ENCODE data around the gene TNF.
A peak's percentile ranks its signal among the peaks of the same experiment; 100 is the strongest.

Gene TNF

DNA sequence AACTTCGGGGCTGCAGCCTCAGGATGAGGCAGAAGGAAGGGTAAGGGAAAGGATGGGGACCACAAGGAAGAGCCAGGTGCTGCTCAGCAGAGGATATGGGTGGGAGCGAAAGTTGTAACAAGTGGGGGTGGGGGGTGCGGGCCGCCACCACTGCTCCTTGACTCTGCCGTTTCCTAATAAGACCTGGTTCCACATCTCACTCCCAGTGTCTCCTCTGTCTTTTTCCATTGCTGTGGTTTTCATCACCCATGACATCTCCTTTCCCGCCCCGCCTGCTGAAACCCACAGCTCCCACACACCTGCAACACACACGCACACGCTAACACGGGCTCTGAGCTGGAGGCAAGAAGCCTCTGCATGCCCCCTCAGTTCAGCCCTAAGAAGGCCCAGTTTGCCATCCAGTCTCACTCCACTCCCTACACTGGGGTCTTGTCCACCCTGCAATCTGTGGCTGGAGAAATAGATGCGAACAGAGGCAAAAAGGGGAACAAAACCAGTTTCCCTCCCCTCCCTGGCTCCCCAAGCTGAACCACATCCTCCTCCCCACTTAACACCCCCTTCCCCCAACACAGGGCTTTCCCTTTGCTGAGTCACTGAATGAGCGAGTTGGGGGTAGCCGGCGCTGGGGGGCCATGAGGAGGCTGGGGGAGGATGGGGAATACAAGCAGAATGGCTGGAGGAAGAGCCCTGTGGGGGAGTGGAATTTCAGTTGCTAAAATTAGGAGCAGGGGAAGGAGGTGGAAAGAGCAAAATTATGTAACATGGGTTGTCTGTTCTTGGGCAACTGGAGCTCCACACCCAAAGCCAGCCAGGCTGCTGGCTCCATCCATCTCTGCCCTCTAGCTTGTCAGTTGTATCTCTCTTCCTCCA, 16.5 kb upstream of the TNF start:
- no peak overlapping the region for H3K4me3 ChIP-seq (ENCODE audit: severe bottlenecking)
- H3K9me3 ChIP-seq (ENCODE audit: severe bottlenecking) = no peaks in the 10 kb centered on the region
- H3K36me3 ChIP-seq (ENCODE audit: low read depth) = peaks cover 54% of the 10 kb centered on the region
- H3K27me3 ChIP-seq (ENCODE audit: insufficient read depth, poor library complexity, severe bottlenecking) = no peaks in the 10 kb centered on the region
- no peak for ATAC-seq (ENCODE audit: low read depth)
- TF ChIP-seq, protein P1, sequence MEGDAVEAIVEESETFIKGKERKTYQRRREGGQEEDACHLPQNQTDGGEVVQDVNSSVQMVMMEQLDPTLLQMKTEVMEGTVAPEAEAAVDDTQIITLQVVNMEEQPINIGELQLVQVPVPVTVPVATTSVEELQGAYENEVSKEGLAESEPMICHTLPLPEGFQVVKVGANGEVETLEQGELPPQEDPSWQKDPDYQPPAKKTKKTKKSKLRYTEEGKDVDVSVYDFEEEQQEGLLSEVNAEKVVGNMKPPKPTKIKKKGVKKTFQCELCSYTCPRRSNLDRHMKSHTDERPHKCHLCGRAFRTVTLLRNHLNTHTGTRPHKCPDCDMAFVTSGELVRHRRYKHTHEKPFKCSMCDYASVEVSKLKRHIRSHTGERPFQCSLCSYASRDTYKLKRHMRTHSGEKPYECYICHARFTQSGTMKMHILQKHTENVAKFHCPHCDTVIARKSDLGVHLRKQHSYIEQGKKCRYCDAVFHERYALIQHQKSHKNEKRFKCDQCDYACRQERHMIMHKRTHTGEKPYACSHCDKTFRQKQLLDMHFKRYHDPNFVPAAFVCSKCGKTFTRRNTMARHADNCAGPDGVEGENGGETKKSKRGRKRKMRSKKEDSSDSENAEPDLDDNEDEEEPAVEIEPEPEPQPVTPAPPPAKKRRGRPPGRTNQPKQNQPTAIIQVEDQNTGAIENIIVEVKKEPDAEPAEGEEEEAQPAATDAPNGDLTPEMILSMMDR (IDR thresholded peaks at IDR 0.05; ENCODE audit: poor library complexity, severe bottlenecking) = no peak
- DNase-seq (ENCODE audit: low spot score) = no peak
- H3K4me1 ChIP-seq (ENCODE audit: insufficient read depth, poor library complexity, severe bottlenecking) = peaks cover 27% of the 10 kb centered on the region
- peak overlapping the region; percentile 72 for H3K27ac ChIP-seq (ENCODE audit: poor library complexity, severe bottlenecking)

DNA sequence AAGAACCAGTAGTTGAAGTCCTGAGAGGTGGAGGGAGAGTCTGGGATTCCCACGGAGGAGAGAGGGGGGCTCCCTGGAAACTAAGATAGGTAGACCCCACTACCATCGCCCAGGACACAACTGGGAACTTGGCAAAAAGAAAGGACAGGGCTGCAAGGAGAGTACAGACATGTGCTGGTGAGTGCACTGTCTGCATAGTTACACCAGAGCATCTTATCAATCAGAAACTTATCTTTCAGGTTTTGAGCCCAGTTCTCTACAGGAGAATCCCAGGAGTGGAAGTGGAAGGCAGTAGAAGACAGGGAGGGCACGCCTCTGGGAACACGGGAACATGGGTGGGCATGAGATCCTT, 15.8 kb upstream of the TNF start:
- H3K36me3 ChIP-seq (ENCODE audit: low read depth) = peaks cover 49% of the 10 kb centered on the region
- no peak overlapping the region for H3K4me3 ChIP-seq (ENCODE audit: severe bottlenecking)
- no peaks in the 10 kb centered on the region for H3K9me3 ChIP-seq (ENCODE audit: severe bottlenecking)
- H3K4me1 ChIP-seq (ENCODE audit: insufficient read depth, poor library complexity, severe bottlenecking) = peaks cover 27% of the 10 kb centered on the region
- no peak for DNase-seq (ENCODE audit: low spot score)
- peak overlapping the region; percentile 72 for H3K27ac ChIP-seq (ENCODE audit: poor library complexity, severe bottlenecking)
- ATAC-seq (ENCODE audit: low read depth) = no peak
- TF ChIP-seq, protein P1 (IDR thresholded peaks at IDR 0.05; ENCODE audit: poor library complexity, severe bottlenecking) = no peak
- no peaks in the 10 kb centered on the region for H3K27me3 ChIP-seq (ENCODE audit: insufficient read depth, poor library complexity, severe bottlenecking)

DNA sequence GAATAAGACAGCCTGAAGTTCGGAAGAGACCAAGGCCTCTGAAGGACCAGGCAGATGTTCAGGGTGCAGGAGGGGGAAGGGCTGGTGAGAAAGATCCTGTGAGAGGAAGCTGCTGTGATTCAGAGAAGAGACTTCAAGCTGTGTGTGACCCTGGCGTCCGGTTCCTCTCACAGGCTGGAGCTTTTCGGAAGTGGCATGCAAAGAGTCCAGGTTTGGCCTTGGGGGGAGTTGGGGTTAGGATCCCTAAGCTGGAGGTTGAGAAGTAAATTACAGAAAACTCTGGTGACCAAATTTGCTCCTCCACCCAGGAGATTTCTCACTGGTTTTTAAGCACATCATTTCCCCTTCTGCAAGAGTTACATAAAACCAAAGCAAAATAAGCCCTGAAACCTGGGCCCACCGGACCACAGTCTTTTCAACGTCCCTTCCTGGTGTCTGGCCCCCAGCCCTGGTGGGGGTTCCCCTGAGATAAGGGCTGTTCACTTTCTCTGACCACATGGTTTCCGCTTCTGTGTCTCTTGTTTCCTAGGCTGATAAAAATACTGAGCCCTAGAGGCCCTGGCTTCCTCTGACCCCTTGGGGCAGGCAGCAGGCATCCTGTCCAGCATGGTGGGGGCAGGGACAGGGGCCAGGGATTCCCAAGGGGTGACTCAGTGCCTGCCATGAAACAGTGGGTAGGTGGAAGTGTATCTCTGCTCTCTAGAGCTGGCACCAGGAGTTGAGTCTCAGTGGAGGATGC, 15.2 kb upstream of the TNF start:
- Histone ChIP-seq H3K9me3 (ENCODE audit: severe bottlenecking) (no peaks in the 10 kb centered on the region), H3K4me3 (ENCODE audit: severe bottlenecking) (no peak overlapping the region), H3K27ac (ENCODE audit: poor library complexity, severe bottlenecking) (peak overlapping the region; percentile 72), H3K36me3 (ENCODE audit: low read depth) (peaks cover 43% of the 10 kb centered on the region), H3K4me1 (ENCODE audit: insufficient read depth, poor library complexity, severe bottlenecking) (peaks cover 27% of the 10 kb centered on the region), H3K27me3 (ENCODE audit: insufficient read depth, poor library complexity, severe bottlenecking) (no peaks in the 10 kb centered on the region)
- TF ChIP-seq, protein P1 (IDR thresholded peaks at IDR 0.05; ENCODE audit: poor library complexity, severe bottlenecking) = no peak
- DNase-seq (ENCODE audit: low spot score) = peak; percentile 78
- peak; percentile 90 for ATAC-seq (ENCODE audit: low read depth)

DNA sequence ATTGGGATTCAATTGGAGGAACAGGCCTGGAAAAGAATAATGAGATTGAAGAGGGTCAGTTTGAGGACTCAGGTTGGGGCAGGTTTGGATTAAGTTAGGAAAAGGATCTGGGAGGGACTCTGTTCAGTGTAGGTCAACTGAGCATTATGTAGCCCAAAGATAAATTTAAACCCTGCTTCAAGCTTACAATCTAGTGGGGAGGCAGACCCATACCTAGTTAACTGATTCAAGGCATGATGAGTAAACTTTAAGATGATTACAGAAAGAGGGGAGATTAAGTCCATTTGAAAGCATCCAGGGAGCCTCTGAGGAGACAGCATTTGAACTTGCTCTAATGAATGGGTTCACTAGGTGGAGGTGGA, 14.7 kb upstream of the TNF start:
- H3K36me3 ChIP-seq (ENCODE audit: low read depth) = peaks cover 42% of the 10 kb centered on the region
- no peak overlapping the region for H3K4me3 ChIP-seq (ENCODE audit: severe bottlenecking)
- ATAC-seq (ENCODE audit: low read depth) (no peak), DNase-seq (ENCODE audit: low spot score) (no peak)
- TF ChIP-seq, protein P1 (IDR thresholded peaks at IDR 0.05; ENCODE audit: poor library complexity, severe bottlenecking) = no peak
- no peaks in the 10 kb centered on the region for H3K27me3 ChIP-seq (ENCODE audit: insufficient read depth, poor library complexity, severe bottlenecking)
- H3K27ac ChIP-seq (ENCODE audit: poor library complexity, severe bottlenecking) = peak overlapping the region; percentile 72
- no peaks in the 10 kb centered on the region for H3K9me3 ChIP-seq (ENCODE audit: severe bottlenecking)
- peaks cover 27% of the 10 kb centered on the region for H3K4me1 ChIP-seq (ENCODE audit: insufficient read depth, poor library complexity, severe bottlenecking)
